CD4-positive, CD25-positive, alpha-beta regulatory T cell (primary cell): ENCODE measurements around the gene RABGAP1L. TPM values are rescaled to one million over a fixed set of nuclear protein-coding genes. Genes with fewer than 3 reads are reported as not detected.

Experiments used
- ATAC-seq, 2 donors: fragments of 150-1000 bp; cut with Tn5 transposase; one replicate each; pipeline ENCODE4 v1.10.0; 2021; ENCODE audit warnings: low read depth in 2 of 2, moderate number of reproducible peaks in 2 of 2, moderate library complexity in 1 of 2
- DNase-seq, 3 donors: peaks; one replicate each; pipeline versions ENCODE4 v3.0.0 to v3.0.0-alpha.2; 2012 to 2022; ENCODE audit warnings: mixed read lengths in 1 of 3
- H3K27ac ChIP-seq: one replicate; pipeline ENCODE4 v1.7.0; 2013; ENCODE audit warnings: mild to moderate bottlenecking, low read length; ENCODE audit not compliant: insufficient read depth, poor library complexity, severe bottlenecking
- H3K27me3 ChIP-seq: one replicate; pipeline ENCODE4 v1.7.0; 2013; ENCODE audit warnings: low read length; ENCODE audit not compliant: control insufficient read depth, insufficient read depth
- H3K36me3 ChIP-seq: one replicate; pipeline ENCODE4 v1.7.0; 2013; ENCODE audit warnings: mild to moderate bottlenecking, low read length, moderate library complexity; ENCODE audit not compliant: control insufficient read depth, insufficient read depth
- H3K4me1 ChIP-seq: 2 replicates; pipeline ENCODE4 v1.7.0; 2013; ENCODE audit warnings: mild to moderate bottlenecking, low read length; ENCODE audit not compliant: insufficient read depth, control insufficient read depth, poor library complexity, severe bottlenecking
- H3K4me3 ChIP-seq: one replicate; pipeline ENCODE4 v1.7.0; 2013; ENCODE audit warnings: low read depth, mild to moderate bottlenecking, low read length, moderate library complexity
- H3K9me3 ChIP-seq, 2 experiments: 1 replicate in 1 of 2; 2 replicates in 1 of 2; pipeline ENCODE4 v1.7.0; 2013; ENCODE audit warnings: low read length in 2 of 2, mild to moderate bottlenecking in 1 of 2, moderate library complexity in 1 of 2; ENCODE audit not compliant: control insufficient read depth in 2 of 2
- H3K27ac Mint-ChIP-seq, 3 donors: one replicate each; pipeline ENCODE4 v1.8.0; 2020 to 2022; ENCODE audit warnings: mild to moderate bottlenecking in 3 of 3, mixed read lengths in 3 of 3, moderate library complexity in 2 of 3
- H3K27me3 Mint-ChIP-seq: one replicate; pipeline ENCODE4 v1.8.0; 2022; ENCODE audit warnings: mild to moderate bottlenecking, mixed read lengths
- H3K36me3 Mint-ChIP-seq: one replicate; pipeline ENCODE4 v1.8.0; 2020; ENCODE audit warnings: mixed read lengths
- H3K4me1 Mint-ChIP-seq, 4 donors: one replicate each; pipeline ENCODE4 v1.8.0; 2020 to 2022; ENCODE audit warnings: mixed read lengths in 4 of 4, mild to moderate bottlenecking in 1 of 4
- H3K4me3 Mint-ChIP-seq, 4 donors: one replicate each; pipeline ENCODE4 v1.8.0; 2020 to 2022; ENCODE audit warnings: mild to moderate bottlenecking in 4 of 4, mixed read lengths in 4 of 4, moderate library complexity in 3 of 4
- H3K9me3 Mint-ChIP-seq, 7 donors: one replicate each; pipeline ENCODE4 v1.8.0; 2020 to 2022; ENCODE audit warnings: mixed read lengths in 7 of 7, mild to moderate bottlenecking in 3 of 7, moderate library complexity in 2 of 7
- polyA plus RNA-seq, 4 donors: library from polyadenylated mRNA; unstranded; fragments of 300-500 nt; fragmentation: Illumina TruSeq; gene quantifications; one replicate each; pipeline ENCODE4 v1.2.3, GENCODE V29; 2021
- total RNA-seq: library from RNA; stranded (reverse); gene quantifications from one replicate; pipeline ENCODE4 v1.2.3, GENCODE V29; 2022

RABGAP1L gene
- total and polyA plus RNA-seq, 5 donors from 2014 or later = 69.7 to 118 (median 84.9) TPM

DNA sequence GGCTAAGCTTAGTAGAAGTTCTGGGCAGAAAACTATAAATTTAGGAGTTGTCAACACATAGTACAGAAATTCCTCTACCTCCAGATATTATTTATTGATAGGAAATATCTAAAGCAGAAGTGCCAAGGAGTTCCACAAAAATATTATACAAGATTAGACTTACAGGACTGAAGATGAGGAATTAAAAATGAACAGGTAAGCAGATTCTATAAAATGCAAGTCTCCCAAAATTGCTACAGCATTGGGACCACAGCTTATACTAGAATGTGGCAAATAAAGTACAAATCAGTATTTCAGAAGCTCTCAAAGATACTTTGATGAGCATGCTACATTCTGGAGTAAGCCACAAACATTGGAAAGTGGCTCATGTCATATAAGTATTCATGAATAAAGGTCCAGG is 790.3 kb downstream of the RABGAP1L start:
- ATAC-seq (no peak), DNase-seq (no peak)
- H3K27me3 Mint-ChIP-seq = no peaks in the 10 kb centered on the region
- no peak overlapping the region for H3K27ac ChIP-seq
- peaks cover 3 to 21% (median 14%) of the 10 kb centered on the region in 4 donors for H3K4me1 Mint-ChIP-seq
- H3K4me3 ChIP-seq = no peak overlapping the region
- H3K36me3 ChIP-seq = no peaks in the 10 kb centered on the region
- H3K27ac Mint-ChIP-seq = no peak overlapping the region
- H3K36me3 Mint-ChIP-seq = peaks cover 4% of the 10 kb centered on the region
- no peak overlapping the region for H3K4me3 Mint-ChIP-seq
- H3K4me1 ChIP-seq = no peaks in the 10 kb centered on the region
- H3K27me3 ChIP-seq = no peaks in the 10 kb centered on the region
- no peaks in the 10 kb centered on the region for H3K9me3 ChIP-seq
- H3K9me3 Mint-ChIP-seq = no peaks in the 10 kb centered on the region

- Histone ChIP-seq H3K36me3 (peaks cover under 1% of the 10 kb centered on the region), H3K4me3 (no peak overlapping the region), H3K4me1 (peaks cover 6% of the 10 kb centered on the region), H3K27me3 (no peaks in the 10 kb centered on the region), H3K9me3 (no peaks in the 10 kb centered on the region), H3K27ac (no peak overlapping the region)
- DNase-seq (no peak), ATAC-seq (no peak)
- Mint-ChIP-seq H3K9me3 (no peaks in the 10 kb centered on the region), H3K4me1 (peaks cover 20 to 41% (median 27%) of the 10 kb centered on the region in 4 donors), H3K4me3 (no peak overlapping the region), H3K36me3 (peaks cover 9% of the 10 kb centered on the region), H3K27me3 (no peaks in the 10 kb centered on the region), H3K27ac (peak overlapping the region; percentile 1 to 68 (median 65))
Observed at GRCh38 chr1:174953285-174954072, 794.2 kb downstream of the RABGAP1L start.

DNA sequence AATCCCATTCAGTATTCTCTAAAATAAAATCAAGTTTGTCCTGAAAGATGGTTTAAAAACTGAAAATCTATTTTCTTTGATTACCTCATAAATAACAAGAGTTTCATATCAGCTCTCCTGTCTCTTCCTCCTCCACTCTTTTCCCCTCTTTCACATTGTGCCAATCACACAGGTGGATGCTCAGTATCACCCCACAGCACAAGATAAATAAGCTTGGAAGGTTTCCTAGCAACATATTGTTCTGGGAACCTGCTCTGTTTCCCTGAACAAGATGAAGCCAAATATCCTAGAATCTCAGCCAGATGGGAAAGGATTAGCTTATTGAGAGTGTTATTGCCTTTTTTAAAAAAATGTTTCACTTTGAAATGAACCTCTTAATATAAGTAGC is 794.7 kb downstream of the RABGAP1L start:
- H3K4me3 Mint-ChIP-seq = no peak overlapping the region
- no peak for ATAC-seq

DNA sequence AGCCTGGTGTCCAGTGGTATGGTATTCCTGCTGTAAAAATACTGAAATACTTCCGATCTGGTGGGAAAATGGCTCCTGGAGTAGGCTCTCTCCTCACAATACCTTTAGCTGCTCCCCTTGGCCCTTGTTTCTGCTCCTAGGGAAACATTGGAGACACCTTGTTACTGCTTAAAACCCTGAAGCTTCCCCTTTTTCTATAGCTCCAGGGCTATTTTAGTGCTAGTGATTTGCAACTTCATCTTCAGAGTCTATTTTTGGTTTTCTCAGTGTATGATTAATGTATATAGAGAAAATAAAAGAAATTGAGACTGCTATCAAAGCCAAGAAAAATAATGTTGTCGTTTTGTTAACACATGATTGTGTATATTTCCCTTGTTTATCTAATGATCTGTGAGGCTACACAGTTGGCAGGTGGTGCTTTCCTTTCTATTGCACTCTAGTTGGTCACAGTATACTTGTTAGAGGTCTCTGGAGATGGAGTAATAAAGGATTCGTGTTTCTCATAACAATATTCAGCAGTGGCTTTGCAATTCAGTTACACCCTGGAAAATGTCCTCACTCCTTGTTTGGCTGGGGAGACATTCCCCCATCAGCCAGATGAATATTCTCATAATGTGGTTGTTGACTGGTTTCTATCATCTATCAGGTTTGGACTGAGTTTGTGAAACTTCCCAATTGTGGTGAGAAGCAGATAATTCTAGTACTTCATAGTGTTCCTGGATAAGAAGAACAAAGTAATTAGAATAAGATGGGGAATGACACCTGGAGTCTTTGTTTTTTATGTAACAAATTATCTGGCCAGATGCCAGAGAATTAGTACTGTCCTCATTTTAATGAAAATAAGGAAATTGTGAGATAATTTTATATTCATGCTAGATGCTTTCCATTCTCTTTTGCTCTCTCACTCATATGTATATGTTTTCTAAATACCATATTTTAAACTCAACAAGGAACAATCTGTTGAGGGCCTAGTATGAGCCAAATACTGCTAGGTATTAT is 795.6 kb downstream of the RABGAP1L start:
- H3K4me1 ChIP-seq = peaks cover 6% of the 10 kb centered on the region
- H3K27ac Mint-ChIP-seq = peak overlapping the region; percentile 63 to 68 (median 65)

More for the DNA sequence above, 794.7 kb downstream of the RABGAP1L start:
- Mint-ChIP-seq H3K4me1 (peaks cover 23 to 47% (median 32%) of the 10 kb centered on the region in 4 donors), H3K27me3 (no peaks in the 10 kb centered on the region), H3K9me3 (no peaks in the 10 kb centered on the region), H3K27ac (peak overlapping the region; percentile 65 to 91 (median 68)), H3K36me3 (peaks cover 9% of the 10 kb centered on the region)
- H3K4me1 ChIP-seq = peaks cover 6% of the 10 kb centered on the region
- no peaks in the 10 kb centered on the region for H3K9me3 ChIP-seq
- no peak overlapping the region for H3K4me3 ChIP-seq
- H3K36me3 ChIP-seq = peaks cover 6% of the 10 kb centered on the region
- DNase-seq = no peak
- H3K27ac ChIP-seq = no peak overlapping the region
- H3K27me3 ChIP-seq = no peaks in the 10 kb centered on the region

GRCh38 chr1:174956086-174956485 is 796.8 kb downstream of the RABGAP1L start:
- H3K4me1 Mint-ChIP-seq = peaks cover 24 to 57% (median 39%) of the 10 kb centered on the region in 4 donors
- H3K27me3 Mint-ChIP-seq = no peaks in the 10 kb centered on the region
- no peaks in the 10 kb centered on the region for H3K9me3 ChIP-seq
- no peaks in the 10 kb centered on the region for H3K27me3 ChIP-seq
- H3K36me3 ChIP-seq = peaks cover 6% of the 10 kb centered on the region
- H3K9me3 Mint-ChIP-seq = no peaks in the 10 kb centered on the region
- no peak overlapping the region for H3K4me3 Mint-ChIP-seq
- no peak overlapping the region for H3K27ac ChIP-seq
- peak overlapping the region in 1 of 3 donors; percentile 42 for H3K27ac Mint-ChIP-seq
- DNase-seq (no peak), ATAC-seq (no peak)
- H3K36me3 Mint-ChIP-seq = peaks cover 9% of the 10 kb centered on the region
- no peak overlapping the region for H3K4me3 ChIP-seq
- H3K4me1 ChIP-seq = peaks cover 6% of the 10 kb centered on the region

More for the DNA sequence above, 795.6 kb downstream of the RABGAP1L start:
- Mint-ChIP-seq H3K36me3 (peaks cover 9% of the 10 kb centered on the region), H3K4me1 (peaks cover 28 to 51% (median 33%) of the 10 kb centered on the region in 4 donors), H3K4me3 (no peak overlapping the region), H3K9me3 (no peaks in the 10 kb centered on the region), H3K27me3 (no peaks in the 10 kb centered on the region)
- no peak overlapping the region for H3K27ac ChIP-seq
- DNase-seq = no peak
- H3K9me3 ChIP-seq = no peaks in the 10 kb centered on the region
- peak in 1 of 2 donors; percentile 34 for ATAC-seq
- peaks cover 6% of the 10 kb centered on the region for H3K36me3 ChIP-seq
- no peak overlapping the region for H3K4me3 ChIP-seq
- H3K27me3 ChIP-seq = no peaks in the 10 kb centered on the region

GRCh38 chr1:174956976-174957375 is 797.7 kb downstream of the RABGAP1L start:
- Mint-ChIP-seq H3K9me3 (no peaks in the 10 kb centered on the region), H3K4me1 (peaks cover 24 to 54% (median 39%) of the 10 kb centered on the region in 4 donors)

GRCh38 chr1:174957829-174958228 is 798.5 kb downstream of the RABGAP1L start:
- Mint-ChIP-seq H3K4me1 (peaks cover 24 to 54% (median 39%) of the 10 kb centered on the region in 4 donors), H3K4me3 (peak overlapping the region; percentile 22 to 52 (median 44)), H3K27me3 (no peaks in the 10 kb centered on the region), H3K36me3 (peaks cover 9% of the 10 kb centered on the region), H3K27ac (peak overlapping the region; percentile 13 to 88 (median 71)), H3K9me3 (no peaks in the 10 kb centered on the region)
- Histone ChIP-seq H3K27me3 (no peaks in the 10 kb centered on the region), H3K9me3 (no peaks in the 10 kb centered on the region), H3K4me1 (peaks cover 6% of the 10 kb centered on the region), H3K27ac (no peak overlapping the region), H3K36me3 (peaks cover 6% of the 10 kb centered on the region), H3K4me3 (peak overlapping the region; percentile 19)
- peak in 1 of 3 donors; percentile 41 for DNase-seq
- no peak for ATAC-seq

More at GRCh38 chr1:174956976-174957375, 797.7 kb downstream of the RABGAP1L start:
- Histone ChIP-seq H3K27ac (no peak overlapping the region), H3K27me3 (no peaks in the 10 kb centered on the region), H3K4me3 (no peak overlapping the region), H3K9me3 (no peaks in the 10 kb centered on the region), H3K4me1 (peaks cover 6% of the 10 kb centered on the region), H3K36me3 (peaks cover 6% of the 10 kb centered on the region)
- Mint-ChIP-seq H3K27ac (peak overlapping the region in 1 of 3 donors; percentile 88), H3K27me3 (no peaks in the 10 kb centered on the region), H3K4me3 (peak overlapping the region in 1 of 4 donors; percentile 41), H3K36me3 (peaks cover 9% of the 10 kb centered on the region)
- ATAC-seq (no peak), DNase-seq (no peak)
